Stimulated activated CD8-positive, alpha-beta memory T cell treated with anti-CD3 and anti-CD28 coated beads, Interleukin-7, amount 100 ng/mL, for 48 hours (primary cell): ENCODE results near the gene APLP1.
"Not testable (repeated sequence)": the region's sequence is repeated elsewhere in the genome, so short reads cannot be mapped to it uniquely, and the experiment has no call there.

Experiments
- DNase-seq, 2 donors: peaks; one replicate each; pipeline ENCODE4 v3.0.0-alpha.2; 2020; ENCODE audit warnings: low read depth in 1 of 2; ENCODE audit errors: extremely low read depth in 1 of 2

Gene APLP1

DNA sequence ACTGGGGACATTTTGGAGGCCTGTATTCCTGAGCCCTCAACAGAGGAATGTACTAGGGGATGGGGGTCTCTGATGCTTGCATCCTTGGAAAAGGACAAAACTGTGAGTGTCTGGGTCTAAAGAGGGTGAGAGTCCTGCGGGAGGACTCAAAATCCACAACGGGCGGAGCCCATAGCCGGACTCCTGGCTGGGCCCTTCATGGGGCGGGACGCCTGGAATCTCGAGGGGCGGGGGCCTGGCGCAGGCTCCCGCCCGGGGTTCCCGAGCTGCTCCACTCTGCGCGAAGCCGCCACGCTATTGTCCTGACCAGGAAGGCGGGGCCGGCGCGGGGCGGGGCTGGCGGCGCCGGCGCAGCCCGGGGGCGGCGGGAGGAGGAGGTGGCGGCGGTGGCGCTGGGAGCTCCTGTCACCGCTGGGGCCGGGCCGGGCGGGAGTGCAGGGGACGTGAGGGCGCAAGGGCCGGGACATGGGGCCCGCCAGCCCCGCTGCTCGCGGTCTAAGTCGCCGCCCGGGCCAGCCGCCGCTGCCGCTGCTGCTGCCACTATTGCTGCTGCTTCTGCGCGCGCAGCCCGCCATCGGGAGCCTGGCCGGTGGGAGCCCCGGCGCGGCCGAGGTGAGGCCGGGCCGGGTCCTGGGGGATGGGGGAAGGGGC lies at the start of gene APLP1:
TSS of gene APLP1 (plus strand) at position 403 of the 651 bp plus-strand sequence. CDS start at position 466, 63 bp downstream.
- DNase-seq: peak; percentile 25 to 39

DNA sequence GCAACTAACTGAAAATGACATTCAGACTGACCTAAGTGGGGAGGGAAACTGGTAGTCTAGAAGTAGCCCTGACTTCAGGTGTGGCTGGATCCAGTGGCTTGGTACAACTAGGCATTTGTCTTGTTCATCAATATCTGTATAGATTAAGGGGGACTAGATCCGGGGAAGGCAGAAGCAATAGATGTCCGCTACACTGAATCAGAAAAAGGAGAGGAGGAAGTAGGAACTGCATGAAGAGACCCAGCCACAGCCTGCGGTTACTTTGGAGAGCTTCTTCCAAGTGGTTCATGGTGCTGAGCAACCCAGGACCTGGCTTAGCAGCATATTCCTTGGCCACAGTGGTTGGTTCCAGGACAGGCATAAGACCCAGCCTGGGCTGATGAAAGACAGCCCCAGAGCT lies 45.8 kb upstream of the APLP1 start:
- no peak for DNase-seq

DNA sequence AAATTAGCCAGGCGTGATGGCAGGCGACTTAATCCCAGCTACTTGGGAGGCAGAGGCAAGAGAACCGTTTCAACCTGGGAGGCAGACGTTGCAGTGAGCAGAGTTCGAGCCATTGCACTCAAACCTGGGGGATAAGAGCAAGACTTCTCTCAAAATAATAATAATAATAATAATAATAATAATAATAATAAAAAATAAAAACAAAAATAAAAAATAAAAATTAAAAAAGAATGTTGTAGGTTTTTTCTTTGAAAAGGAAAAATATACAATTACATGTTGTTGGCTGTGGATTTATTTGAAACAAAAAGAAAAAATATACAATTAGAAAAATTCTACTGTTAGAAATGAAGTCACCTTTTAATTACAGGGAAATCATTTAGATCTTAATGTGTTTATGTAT lies 44.2 kb upstream of the APLP1 start:
- DNase-seq: no peak

GRCh38 chr19:35828692-35829301 lies 39.6 kb upstream of the APLP1 start:
- DNase-seq: no peak

GRCh38 chr19:35830986-35831385 lies 37.4 kb upstream of the APLP1 start:
- no peak for DNase-seq

GRCh38 chr19:35832054-35832453 lies 36.3 kb upstream of the APLP1 start:
- DNase-seq: no peak

DNA sequence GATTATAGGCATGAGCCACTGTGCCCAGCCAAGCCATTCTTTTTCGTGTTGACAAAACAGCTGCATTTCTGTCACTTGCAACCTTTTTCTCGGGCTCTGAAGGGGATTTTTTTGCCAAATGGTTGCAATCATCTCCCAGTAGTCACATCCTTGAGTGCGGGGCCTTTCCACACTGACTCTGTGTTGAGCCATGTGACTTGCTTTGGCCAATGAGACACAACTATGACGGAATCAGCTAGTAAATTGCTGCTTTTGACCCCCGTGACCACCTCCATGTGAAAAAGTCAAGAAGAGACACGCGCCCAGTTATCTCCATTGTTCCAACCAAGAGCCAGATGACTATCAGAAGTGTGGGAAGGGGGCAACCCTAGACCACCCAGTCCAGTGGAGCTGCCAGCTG lies 34.4 kb upstream of the APLP1 start:
- DNase-seq: no peak

- not testable (repeated sequence) for DNase-seq
Measured at GRCh38 chr19:35836096-35836495, 32.3 kb upstream of the APLP1 start.

GRCh38 chr19:35841961-35842595 lies 26.3 kb upstream of the APLP1 start:
- DNase-seq: no peak

GRCh38 chr19:35842666-35843272 lies 25.6 kb upstream of the APLP1 start:
- DNase-seq: no peak

DNA sequence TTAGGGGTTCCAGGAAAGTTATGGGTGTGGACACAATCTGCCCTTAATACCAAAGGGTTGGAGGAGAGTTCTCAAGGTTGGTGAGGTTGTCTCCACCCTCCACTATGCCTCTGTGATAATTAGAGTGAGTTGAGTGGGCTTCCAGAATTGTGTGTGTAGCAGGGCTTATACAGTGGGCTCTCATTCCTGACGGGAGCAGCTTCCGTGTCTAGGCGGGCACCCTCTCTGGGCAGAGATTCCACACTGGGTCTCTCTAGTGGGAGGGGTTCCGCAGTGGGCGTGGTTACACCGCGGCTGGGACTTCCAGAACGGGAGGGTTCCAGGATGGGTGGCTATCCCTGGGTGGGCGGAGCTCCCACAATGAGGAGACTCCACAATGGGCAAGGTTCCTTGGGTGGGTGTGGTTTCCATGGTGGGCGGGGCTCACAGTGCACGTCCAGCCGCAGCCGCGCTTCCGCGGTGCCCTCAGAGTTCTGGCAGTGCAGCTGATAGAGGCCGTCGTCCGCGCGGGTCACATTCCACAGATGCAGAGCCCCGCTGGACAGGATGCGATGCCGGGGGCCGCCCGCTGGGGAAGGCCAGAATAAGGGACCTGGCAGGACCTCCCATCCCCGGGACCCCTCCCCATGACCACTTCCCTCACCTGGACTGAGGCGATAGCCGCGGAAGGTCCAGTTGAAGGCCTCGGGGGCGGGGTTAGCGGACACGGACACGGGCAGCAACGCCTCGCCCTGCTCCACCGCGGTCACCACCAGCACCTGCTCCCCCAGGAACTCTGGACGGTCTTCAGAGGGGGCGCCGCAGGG lies 24.5 kb upstream of the APLP1 start:
- no peak for DNase-seq

DNA sequence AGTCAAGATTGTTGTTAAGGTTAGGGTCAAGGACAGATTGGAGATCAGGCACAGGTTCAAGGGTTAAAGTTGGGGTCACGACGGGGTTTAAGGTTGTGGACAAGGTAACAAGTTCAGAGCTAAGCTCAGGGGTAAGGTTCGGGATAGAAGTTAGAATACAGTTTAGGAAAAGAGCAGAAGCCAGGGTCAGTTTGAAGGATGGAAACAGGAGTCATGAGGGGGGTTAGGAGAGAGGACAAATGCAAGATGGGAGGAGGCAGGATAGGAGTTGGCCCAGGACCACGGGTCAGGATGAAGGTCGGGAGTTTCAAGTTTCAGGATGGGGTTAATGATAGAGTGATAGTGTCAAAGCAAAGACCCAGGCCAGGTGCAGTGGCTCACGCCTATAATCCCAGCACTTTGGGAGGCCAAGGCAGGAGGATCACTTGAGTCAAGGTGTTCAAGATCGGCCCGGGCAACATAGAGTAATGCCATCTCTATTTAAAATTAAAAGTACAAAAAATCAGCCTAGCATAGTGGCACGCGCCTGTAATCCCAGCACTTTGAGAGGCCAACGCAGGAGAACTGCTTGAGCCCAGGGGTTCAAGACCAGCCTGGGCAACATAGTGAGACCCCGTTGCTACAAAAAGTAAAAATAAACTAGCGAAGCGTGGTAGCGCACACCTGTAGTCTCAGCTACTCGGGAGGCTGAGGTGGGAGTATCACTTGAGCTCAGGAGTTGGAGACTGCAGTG lies 23.7 kb upstream of the APLP1 start:
- DNase-seq: no peak

DNA sequence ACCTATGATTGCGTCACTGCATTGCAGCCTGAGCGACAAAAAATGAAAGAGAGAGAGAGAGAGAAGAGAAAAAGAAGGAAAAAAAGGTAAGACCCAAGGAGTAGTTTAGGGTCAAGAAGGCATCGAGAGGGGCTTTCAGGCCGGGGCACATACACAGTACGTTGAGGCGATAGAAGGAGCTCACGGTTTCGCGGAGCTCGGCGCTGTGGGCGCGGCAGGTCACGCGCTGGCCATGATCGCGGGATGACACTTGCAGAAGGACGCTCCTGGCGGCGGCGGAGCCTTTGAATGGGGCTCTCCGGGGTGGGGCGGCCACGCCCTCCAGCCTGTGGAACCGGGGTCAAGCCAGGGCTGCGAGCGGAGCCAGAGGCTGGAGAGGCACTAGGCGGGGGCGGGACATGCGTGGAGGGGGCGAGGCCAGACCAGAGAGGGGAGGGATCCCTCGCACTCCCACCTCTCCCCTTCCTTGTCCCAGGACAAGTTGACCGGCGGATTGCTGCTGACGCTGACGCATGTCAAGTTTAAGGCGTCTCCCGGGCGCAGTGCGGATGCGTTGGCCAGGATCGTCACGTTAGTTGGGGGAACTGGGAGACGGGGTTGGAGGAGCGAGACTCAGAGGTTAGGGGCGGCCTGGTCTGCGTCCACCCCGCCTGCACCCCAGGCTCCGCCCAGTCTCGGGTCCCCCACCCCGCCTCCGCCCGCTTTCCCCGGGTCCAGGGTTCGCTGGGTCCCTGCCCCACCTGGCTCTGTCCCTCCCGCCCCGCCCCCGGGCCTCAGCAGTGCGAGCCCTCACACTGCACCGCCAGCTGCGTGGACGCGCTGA lies 22.9 kb upstream of the APLP1 start:
- DNase-seq: no peak

- DNase-seq: no peak
Measured at GRCh38 chr19:35846038-35846668, 22.2 kb upstream of the APLP1 start.

GRCh38 chr19:35847911-35848310 lies 20.5 kb upstream of the APLP1 start:
- DNase-seq: no peak

GRCh38 chr19:35848486-35848885 lies 19.9 kb upstream of the APLP1 start:
- no peak for DNase-seq

GRCh38 chr19:35848919-35849505 lies 19.4 kb upstream of the APLP1 start:
- no peak for DNase-seq

DNA sequence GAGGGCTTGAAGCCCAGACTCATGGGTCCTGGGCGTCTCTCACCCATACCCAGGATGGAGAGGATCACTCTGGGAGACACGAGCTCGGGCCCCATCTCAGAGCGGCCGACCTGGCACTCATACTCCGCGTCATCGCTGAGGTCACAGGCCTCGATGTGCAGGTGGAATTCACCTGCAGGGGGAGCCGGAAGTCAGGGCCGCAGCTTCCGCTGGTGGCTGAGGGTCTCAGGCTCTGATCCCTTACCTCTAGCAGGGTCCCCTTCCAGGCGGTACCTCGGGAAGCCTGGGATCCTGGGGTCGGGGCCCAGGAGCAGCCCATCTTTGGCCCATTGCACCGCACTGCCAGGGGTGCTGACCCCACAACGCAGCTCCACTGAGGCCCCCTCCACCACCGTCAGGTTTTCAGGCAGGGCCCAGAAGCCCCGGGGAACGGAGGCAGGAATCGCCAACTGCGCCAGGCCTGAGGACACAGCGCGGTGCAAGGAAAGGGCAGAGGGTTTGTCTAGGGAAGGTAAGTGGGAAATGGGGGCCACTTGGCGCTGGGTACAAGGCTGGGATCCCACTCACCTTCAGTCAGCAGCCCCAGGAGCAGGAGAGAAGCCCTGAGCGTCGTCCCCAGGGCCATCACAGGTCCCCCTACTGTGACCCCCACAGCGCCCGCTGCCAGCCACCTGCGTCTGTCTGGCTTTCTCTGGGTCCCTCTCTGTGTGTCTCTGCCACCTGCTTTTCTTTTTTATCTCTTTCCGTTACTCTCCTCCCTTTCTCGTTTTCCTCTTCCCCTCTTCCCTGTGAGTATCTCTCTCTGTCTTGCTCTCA lies 17.0 kb upstream of the APLP1 start:
- DNase-seq: no peak
